Measurements from ENCODE around the gene ANKRD9. TPM values are rescaled to one million over a fixed set of nuclear protein-coding genes. Genes with fewer than 3 reads are reported as not detected.

The ANKRD9 gene
- total and polyA plus RNA-seq, 2 of the 13 experiments (the other 11 are each of a cell fraction or from before 2014, with no cell fraction given) = 10.0 to 15.0 TPM

GRCh38 chr14:102539544-102540314 lies 30.2 kb upstream of the ANKRD9 start (continued):
- TF ChIP-seq ZNF816 (CRISPR knock-in tag; IDR thresholded peaks at IDR 0.05; ENCODE audit: borderline replicate concordance) (no peak), ZNF557 (CRISPR knock-in tag; IDR thresholded peaks at IDR 0.05) (no peak), NR0B2 (CRISPR knock-in tag; IDR thresholded peaks at IDR 0.05) (no peak), MEIS2 (CRISPR knock-in tag; IDR thresholded peaks at IDR 0.05) (no peak; the same call in 1 of the 2 replicates), ZEB1 (IDR thresholded peaks at IDR 0.05; ENCODE audit: insufficient replicate concordance, low read depth) (peak; percentile 7), RNF2 (conservative IDR thresholded peaks at IDR 0.05; ENCODE audit: low read depth) (no peak), CHD2 (IDR thresholded peaks at IDR 0.05; ENCODE audit: low read depth, low read length) (no peak), ZNF609 (CRISPR knock-in tag; IDR thresholded peaks at IDR 0.05; ENCODE audit: borderline replicate concordance) (no peak; the same call in 1 of the 2 replicates), NBN (conservative IDR thresholded peaks at IDR 0.05) (no peak), ZNF761 (CRISPR knock-in tag; conservative IDR thresholded peaks at IDR 0.05) (no peak), ZBTB20 (CRISPR knock-in tag; IDR thresholded peaks at IDR 0.05; ENCODE audit: borderline replicate concordance, low read depth) (no peak; the same call in 1 of the 2 replicates), SMARCE1 (IDR thresholded peaks at IDR 0.05; ENCODE audit: borderline replicate concordance) (no peak), FOXC1 (CRISPR knock-in tag; IDR thresholded peaks at IDR 0.05; ENCODE audit: borderline replicate concordance) (no peak; the same call in 1 of the 2 replicates), ZNF512B (CRISPR knock-in tag; IDR thresholded peaks at IDR 0.05; ENCODE audit: borderline replicate concordance) (no peak), ZNF713 (CRISPR knock-in tag; IDR thresholded peaks at IDR 0.05) (no peak)
- TF ChIP-seq, protein P1, sequence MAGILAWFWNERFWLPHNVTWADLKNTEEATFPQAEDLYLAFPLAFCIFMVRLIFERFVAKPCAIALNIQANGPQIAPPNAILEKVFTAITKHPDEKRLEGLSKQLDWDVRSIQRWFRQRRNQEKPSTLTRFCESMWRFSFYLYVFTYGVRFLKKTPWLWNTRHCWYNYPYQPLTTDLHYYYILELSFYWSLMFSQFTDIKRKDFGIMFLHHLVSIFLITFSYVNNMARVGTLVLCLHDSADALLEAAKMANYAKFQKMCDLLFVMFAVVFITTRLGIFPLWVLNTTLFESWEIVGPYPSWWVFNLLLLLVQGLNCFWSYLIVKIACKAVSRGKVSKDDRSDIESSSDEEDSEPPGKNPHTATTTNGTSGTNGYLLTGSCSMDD (CRISPR knock-in tag; IDR thresholded peaks at IDR 0.05) = no peak
- TF ChIP-seq, protein P2, sequence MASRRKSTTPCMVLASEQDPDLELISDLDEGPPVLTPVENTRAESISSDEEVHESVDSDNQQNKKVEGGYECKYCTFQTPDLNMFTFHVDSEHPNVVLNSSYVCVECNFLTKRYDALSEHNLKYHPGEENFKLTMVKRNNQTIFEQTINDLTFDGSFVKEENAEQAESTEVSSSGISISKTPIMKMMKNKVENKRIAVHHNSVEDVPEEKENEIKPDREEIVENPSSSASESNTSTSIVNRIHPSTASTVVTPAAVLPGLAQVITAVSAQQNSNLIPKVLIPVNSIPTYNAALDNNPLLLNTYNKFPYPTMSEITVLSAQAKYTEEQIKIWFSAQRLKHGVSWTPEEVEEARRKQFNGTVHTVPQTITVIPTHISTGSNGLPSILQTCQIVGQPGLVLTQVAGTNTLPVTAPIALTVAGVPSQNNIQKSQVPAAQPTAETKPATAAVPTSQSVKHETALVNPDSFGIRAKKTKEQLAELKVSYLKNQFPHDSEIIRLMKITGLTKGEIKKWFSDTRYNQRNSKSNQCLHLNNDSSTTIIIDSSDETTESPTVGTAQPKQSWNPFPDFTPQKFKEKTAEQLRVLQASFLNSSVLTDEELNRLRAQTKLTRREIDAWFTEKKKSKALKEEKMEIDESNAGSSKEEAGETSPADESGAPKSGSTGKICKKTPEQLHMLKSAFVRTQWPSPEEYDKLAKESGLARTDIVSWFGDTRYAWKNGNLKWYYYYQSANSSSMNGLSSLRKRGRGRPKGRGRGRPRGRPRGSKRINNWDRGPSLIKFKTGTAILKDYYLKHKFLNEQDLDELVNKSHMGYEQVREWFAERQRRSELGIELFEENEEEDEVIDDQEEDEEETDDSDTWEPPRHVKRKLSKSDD (CRISPR knock-in tag; IDR thresholded peaks at IDR 0.05; ENCODE audit: low read depth) = no peak
